Measurements from ENCODE around the gene COL4A1.

- TF ChIP-seq CTCF (IDR thresholded peaks at IDR 0.05) (no peak), POLR2AphosphoS5 (IDR thresholded peaks at IDR 0.05; ENCODE audit: insufficient read depth in 1 of 2, low read depth in 1 of 2) (no peak)
Measured at GRCh38 chr13:110305544-110305943, 1.4 kb downstream of the COL4A1 start.

Measured in vagina (tissue), 2 donors.